Activated naive CD8-positive, alpha-beta T cell treated with anti-CD3 and anti-CD28 coated beads, Interleukin-2, amount 10 ng/mL, durations not matched to agents 7 days and 5 days (primary cell): ENCODE data around the gene GTF2F1. TPM values are rescaled to one million over a fixed set of nuclear protein-coding genes. Genes with fewer than 3 reads are reported as not detected.

ENCODE experiments used
- ATAC-seq: fragments of 150-1000 bp; cut with Tn5 transposase; one replicate; pipeline ENCODE4 v1.10.0; 2021; ENCODE audit warnings: low read depth, moderate library complexity
- POLR2A ChIA-PET: fragments of 350-600 bp; sonication (Branson Sonifier 250); formaldehyde crosslinking; loops from one replicate; lab custom pipeline; 2021; ENCODE audit warnings: antibody characterized with exemption; lab: Charles Lee
- DNase-seq: peaks from one replicate; pipeline ENCODE4 v3.0.0; 2021
- H3K27ac Mint-ChIP-seq: one replicate; pipeline ENCODE4 v1.8.0; 2022; ENCODE audit warnings: mild to moderate bottlenecking, mixed read lengths
- H3K27me3 Mint-ChIP-seq: one replicate; pipeline ENCODE4 v1.8.0; 2022; ENCODE audit warnings: mild to moderate bottlenecking, moderate library complexity, mixed read lengths
- H3K36me3 Mint-ChIP-seq: one replicate; pipeline ENCODE4 v1.8.0; 2021; ENCODE audit warnings: mild to moderate bottlenecking, mixed read lengths
- H3K4me1 Mint-ChIP-seq: one replicate; pipeline ENCODE4 v1.8.0; 2021; ENCODE audit warnings: mixed read lengths
- H3K4me3 Mint-ChIP-seq: one replicate; pipeline ENCODE4 v1.8.0; 2022; ENCODE audit warnings: mild to moderate bottlenecking, moderate library complexity, mixed read lengths
- H3K9me3 Mint-ChIP-seq: one replicate; pipeline ENCODE4 v1.8.0; 2021; ENCODE audit warnings: mixed read lengths
- total RNA-seq, 2 experiments: library from RNA; stranded (reverse); gene quantifications; one replicate each; pipeline ENCODE4 v1.2.3, GENCODE V29; 2021

GTF2F1 gene
- total RNA-seq, 2 experiments from 2014 or later, result 67.3 to 72.8 TPM

DNA sequence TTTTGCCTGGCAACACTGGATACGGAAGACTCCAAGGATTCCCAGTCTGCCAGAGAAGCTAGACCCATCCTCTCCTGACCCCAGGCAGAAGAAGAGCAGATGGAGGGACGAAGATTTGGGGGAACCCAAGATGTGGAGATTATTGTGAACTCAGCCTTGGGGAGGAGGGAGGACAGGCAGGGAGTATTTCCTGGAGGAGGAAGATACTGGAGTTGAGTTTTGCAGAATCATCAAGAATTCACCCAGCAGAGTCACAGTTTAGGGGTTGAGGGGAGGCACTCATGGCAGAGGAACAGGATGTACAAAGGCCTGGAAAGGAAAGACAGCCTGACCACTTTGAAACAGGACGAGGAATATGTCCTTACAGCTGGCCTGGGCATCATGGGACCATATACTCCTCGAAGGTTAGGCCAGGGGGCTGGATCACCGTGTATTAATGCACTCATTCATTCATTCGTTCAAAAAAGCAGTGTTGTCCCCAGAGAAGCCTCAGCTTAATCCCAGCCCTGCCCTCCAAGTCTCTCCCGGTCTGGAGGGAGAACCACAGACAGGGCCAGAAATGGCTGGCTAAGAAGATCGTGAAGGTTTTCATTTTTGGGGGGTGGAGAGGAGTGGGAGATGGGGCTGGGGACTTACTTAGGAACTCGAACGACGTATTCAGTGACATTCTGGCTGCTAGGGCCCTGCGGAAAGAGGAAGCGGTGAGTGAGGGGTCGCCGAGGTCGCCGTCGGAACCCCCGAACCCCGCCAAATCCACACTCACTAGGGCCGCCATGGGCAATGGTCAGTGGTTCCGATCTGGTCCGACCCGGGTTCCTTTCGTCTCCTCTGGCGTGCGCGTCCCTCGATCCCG, 517 bp downstream of the GTF2F1 start:
- ATAC-seq, result no peak
- POLR2A ChIA-PET, result interaction anchor here (1.1 to 2.6 kb wide), 4 partner anchors 20 to 32 kb away, joined by 3 to 28 read pairs (median 12); partner anchors contain the start of genes ALKBH7, CLPP and KHSRP
- DNase-seq, result no peak

DNA sequence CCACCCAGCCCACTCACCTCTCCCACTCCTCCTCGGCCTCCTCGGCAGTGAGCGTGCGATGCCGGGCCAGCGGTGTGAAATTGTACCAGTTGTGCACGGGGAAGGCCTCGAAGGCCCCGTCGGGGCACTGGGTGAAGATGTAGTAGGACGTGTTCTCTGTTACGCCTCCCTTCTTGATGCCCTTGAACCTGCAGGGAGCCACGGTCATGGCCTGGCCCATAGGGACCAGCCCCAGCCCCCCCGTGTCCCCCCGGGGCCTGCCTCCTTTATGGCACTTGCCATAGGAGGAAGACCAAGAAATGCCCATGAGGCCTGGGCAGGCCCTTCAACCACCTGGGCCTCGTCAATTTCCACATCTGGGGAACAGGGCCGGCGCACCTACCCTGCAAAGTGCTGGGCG, 5.6 kb downstream of the GTF2F1 start:
- H3K36me3 Mint-ChIP-seq, result peaks cover 23% of the 10 kb centered on the region
- no peaks in the 10 kb centered on the region for H3K27me3 Mint-ChIP-seq
- no peak overlapping the region for H3K27ac Mint-ChIP-seq
- no peaks in the 10 kb centered on the region for H3K9me3 Mint-ChIP-seq
- no peak overlapping the region for H3K4me3 Mint-ChIP-seq
- ATAC-seq, result no peak
- no peak for DNase-seq
- peaks cover 12% of the 10 kb centered on the region for H3K4me1 Mint-ChIP-seq
- POLR2A ChIA-PET, result no interaction called here

More for the DNA sequence above, 517 bp downstream of the GTF2F1 start:
- Mint-ChIP-seq H3K36me3 (peaks cover 14% of the 10 kb centered on the region), H3K27me3 (no peaks in the 10 kb centered on the region), H3K4me1 (peaks cover 21% of the 10 kb centered on the region), H3K27ac (peak overlapping the region; percentile 95), H3K4me3 (peak overlapping the region; percentile 97), H3K9me3 (no peaks in the 10 kb centered on the region)

DNA sequence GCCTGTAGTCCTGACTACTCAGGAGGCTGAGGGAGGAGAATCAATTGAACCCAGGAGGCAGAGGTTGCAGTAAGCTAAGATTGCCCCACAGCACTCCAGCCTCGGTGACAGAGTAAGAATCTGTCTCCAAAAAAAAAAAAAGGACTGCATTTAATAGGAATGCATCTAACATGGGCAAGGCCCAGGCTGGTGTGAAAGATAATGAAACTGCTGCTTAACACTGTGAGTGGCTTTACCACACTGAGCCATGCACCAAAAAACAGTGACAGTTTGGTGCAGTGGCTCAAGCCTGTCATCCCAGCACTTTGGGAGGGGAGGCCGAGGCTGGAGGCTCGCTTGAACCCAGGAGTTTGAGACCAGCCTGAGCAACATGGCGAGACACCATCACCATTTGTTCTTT, 8.6 kb downstream of the GTF2F1 start:
- H3K27ac Mint-ChIP-seq, result no peak overlapping the region
- POLR2A ChIA-PET, result no interaction called here

DNA sequence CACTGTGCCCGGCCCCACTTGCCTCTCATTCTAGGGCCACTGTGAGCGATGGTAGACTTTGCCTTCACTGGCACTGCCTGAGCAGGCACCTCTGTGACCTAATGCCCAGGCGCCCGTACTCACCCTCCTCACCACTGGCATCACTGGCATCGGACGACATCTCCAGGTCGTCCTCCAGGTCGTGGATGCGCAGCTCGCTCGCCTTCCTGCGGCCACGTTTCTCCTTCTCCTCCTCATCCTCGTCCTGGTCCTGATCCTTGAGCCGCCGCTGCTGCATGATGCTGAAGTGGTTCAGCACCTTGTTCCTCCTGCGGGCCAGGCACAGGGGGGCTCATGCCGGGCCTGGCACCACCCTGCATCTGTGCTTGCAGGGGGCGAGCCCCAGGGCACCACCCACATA, 9.8 kb downstream of the GTF2F1 start:
- DNase-seq (no peak), ATAC-seq (no peak)
- Mint-ChIP-seq H3K27ac (no peak overlapping the region), H3K9me3 (no peaks in the 10 kb centered on the region), H3K36me3 (peaks cover 31% of the 10 kb centered on the region), H3K27me3 (no peaks in the 10 kb centered on the region), H3K4me3 (no peak overlapping the region), H3K4me1 (no peaks in the 10 kb centered on the region)
- POLR2A ChIA-PET, result no interaction called here

More for the DNA sequence above, 8.6 kb downstream of the GTF2F1 start:
- Mint-ChIP-seq H3K9me3 (no peaks in the 10 kb centered on the region), H3K27me3 (no peaks in the 10 kb centered on the region), H3K4me3 (no peak overlapping the region), H3K36me3 (peaks cover 34% of the 10 kb centered on the region), H3K4me1 (no peaks in the 10 kb centered on the region)
- ATAC-seq (no peak), DNase-seq (no peak)

DNA sequence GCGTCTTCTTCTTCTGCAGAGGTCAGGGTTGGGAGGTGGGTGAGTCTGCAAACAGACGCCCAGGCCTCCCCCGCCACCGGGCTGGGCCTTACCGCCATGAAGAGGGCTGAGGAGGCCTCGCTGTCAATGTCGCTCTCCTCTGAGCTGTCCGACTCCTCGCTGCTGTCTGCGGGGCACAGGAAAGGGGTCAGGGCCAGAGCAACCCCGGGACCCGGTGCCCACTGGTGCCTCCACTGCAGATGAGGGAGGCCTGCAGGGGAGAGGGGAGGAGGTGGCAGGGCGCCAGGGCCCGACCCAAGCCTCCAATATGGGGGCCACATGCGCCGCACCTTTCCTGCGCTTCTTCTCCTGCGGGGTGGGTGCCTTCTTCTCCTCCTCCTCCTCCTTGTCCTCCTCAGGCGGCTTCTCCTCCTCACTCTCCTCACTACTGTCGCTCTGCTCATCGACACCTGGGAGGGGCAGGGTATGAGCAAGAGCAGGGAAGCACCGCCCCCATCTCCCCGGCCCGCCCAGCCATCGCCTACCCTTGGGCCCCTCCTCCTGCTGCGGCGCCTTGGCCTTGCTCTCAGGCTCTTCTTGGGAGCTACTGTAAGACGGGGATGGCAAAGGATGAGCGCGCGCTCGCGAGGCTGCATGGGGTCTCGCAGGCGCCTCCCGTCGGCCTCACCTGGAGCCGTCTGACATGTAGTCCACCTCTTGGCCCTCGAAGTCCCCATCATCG, 11.8 kb downstream of the GTF2F1 start:
- H3K4me3 Mint-ChIP-seq, result no peak overlapping the region
- no peak for DNase-seq
- no peaks in the 10 kb centered on the region for H3K9me3 Mint-ChIP-seq
- no peak overlapping the region for H3K27ac Mint-ChIP-seq
- no peaks in the 10 kb centered on the region for H3K4me1 Mint-ChIP-seq
- ATAC-seq, result no peak
- H3K27me3 Mint-ChIP-seq, result no peaks in the 10 kb centered on the region
- peaks cover 30% of the 10 kb centered on the region for H3K36me3 Mint-ChIP-seq
- POLR2A ChIA-PET, result no interaction called here

DNA sequence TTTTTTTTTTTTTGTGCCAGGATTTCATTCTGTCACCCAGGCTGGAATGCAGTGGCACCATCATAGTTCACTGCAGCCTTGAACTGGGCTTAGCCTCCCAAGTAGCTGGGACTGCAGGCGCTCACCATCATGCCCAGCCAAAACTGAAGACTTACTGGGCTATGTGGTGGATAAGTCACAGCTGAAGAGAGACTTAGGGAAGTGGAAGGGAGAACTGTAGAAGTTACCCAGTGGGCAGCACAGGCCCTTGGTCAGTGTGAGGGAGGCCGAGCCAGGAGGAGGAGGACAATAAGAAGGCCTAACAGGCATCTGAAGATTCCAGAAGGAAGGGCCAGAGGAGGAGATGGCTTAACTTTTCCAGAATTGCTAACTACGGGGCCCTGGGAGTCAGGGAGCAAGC, 13.2 kb downstream of the GTF2F1 start:
- Mint-ChIP-seq H3K27ac (no peak overlapping the region), H3K4me3 (no peak overlapping the region), H3K4me1 (no peaks in the 10 kb centered on the region), H3K36me3 (peaks cover 27% of the 10 kb centered on the region), H3K9me3 (no peaks in the 10 kb centered on the region), H3K27me3 (no peaks in the 10 kb centered on the region)
- no peak for DNase-seq
- ATAC-seq, result no peak
- POLR2A ChIA-PET, result no interaction called here

GRCh38 chr19:6378486-6378885, 14.5 kb downstream of the GTF2F1 start:
- Mint-ChIP-seq H3K36me3 (peaks cover 27% of the 10 kb centered on the region), H3K4me3 (no peak overlapping the region), H3K27me3 (no peaks in the 10 kb centered on the region), H3K4me1 (peaks cover 4% of the 10 kb centered on the region), H3K27ac (no peak overlapping the region), H3K9me3 (no peaks in the 10 kb centered on the region)
- POLR2A ChIA-PET, result interaction anchor here (0.6 kb wide), 1 partner anchor 18 kb away, joined by 3 read pairs; no protein-coding TSS in a partner anchor
- no peak for ATAC-seq
- no peak for DNase-seq

- POLR2A ChIA-PET, result interaction anchor here (0.6 to 1.9 kb wide), 2 partner anchors 15 to 17 kb away, joined by 3 to 4 read pairs; partner anchors contain the start of gene GTF2F1
- no peak for ATAC-seq
- peaks cover 4% of the 10 kb centered on the region for H3K4me1 Mint-ChIP-seq
- no peak overlapping the region for H3K4me3 Mint-ChIP-seq
- DNase-seq, result no peak
- H3K36me3 Mint-ChIP-seq, result peaks cover 24% of the 10 kb centered on the region
- no peaks in the 10 kb centered on the region for H3K27me3 Mint-ChIP-seq
- H3K9me3 Mint-ChIP-seq, result no peaks in the 10 kb centered on the region
- no peak overlapping the region for H3K27ac Mint-ChIP-seq
Measured at GRCh38 chr19:6378041-6378440, 14.9 kb downstream of the GTF2F1 start.

DNA sequence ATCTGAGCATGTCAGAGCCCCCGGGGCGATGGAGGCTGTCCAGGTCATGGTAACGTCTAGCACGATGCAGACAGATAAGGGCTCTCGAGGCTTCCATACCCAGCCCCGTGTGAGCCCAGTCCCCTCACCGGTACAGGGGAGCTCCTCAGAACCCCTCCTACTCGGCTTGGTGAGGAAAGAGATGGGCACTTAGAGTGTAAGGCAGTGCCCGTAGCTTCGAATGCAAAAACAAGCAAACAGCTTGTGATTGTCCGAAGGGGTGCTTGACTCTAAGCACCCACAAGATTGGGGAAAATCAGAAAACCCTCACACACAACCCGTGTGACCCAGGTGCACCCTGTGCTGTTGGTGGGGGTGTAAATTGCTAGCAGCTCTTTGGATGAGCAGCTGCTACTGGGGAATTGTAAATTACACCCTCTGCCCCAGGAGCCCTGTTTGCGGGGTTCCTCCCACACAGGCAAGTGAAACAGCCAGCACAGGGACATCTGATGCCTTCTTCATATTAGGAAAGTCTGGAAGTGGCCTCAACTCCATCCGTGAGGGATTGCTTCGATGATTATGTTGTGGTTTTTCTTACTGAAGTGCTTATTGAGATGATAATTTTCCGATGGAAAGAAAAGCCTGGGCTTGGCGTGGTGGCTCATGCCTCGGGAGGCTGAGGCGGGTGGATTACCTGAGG, 16.3 kb downstream of the GTF2F1 start:
- ATAC-seq, result no peak
- no peaks in the 10 kb centered on the region for H3K27me3 Mint-ChIP-seq
- H3K4me1 Mint-ChIP-seq, result peaks cover 9% of the 10 kb centered on the region
- H3K9me3 Mint-ChIP-seq, result no peaks in the 10 kb centered on the region
- H3K27ac Mint-ChIP-seq, result no peak overlapping the region
- DNase-seq, result no peak
- no peak overlapping the region for H3K4me3 Mint-ChIP-seq
- peaks cover 15% of the 10 kb centered on the region for H3K36me3 Mint-ChIP-seq
- POLR2A ChIA-PET, result interaction anchor here (1.9 kb wide), 1 partner anchor 17 kb away, joined by 4 read pairs; the partner anchor contains the start of gene GTF2F1

DNA sequence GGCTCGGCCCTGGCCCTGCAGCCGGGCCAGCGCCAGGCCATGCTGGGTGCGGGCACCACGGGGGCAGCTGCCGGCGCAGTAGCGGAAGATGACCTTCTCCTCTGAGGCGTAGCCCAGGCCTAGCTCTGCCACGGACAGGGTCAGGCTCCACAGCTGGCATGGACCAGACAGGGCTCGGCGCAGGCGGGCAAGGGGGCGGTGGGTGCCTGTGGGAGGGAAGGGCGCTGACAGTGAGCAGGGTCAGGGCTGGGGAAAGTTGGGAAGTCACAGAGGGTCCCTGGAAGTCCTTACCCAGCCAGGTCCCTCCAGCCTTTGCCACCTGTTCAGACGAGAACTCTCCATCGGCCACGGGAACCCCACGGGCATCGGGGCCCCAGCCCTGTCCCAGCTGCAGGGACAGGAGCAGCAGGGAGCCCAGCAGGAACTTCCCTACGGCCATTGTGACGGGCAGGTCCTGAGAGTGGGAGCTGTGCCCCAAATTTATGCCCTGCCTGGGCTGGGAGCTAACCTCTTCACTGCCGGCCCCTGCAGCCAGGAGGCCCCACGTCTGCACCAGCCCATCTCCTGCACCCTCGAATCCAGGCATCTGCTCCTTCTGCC, 17.5 kb downstream of the GTF2F1 start, which contains the start of gene PSPN:
TSS of gene PSPN (minus strand) at position 523 of the 600 bp plus-strand sequence. CDS start at position 439, 84 bp downstream.
- Mint-ChIP-seq H3K9me3 (no peaks in the 10 kb centered on the region), H3K4me3 (no peak within 1 kb of the TSS), H3K27me3 (no peaks in the 10 kb centered on the region), H3K4me1 (peaks cover 9% of the 10 kb centered on the region), H3K36me3 (peaks cover 7% of the 10 kb centered on the region), H3K27ac (no peak within 1 kb of the TSS)
- ATAC-seq (no peak), DNase-seq (no peak)
- POLR2A ChIA-PET, result no interaction called here

DNA sequence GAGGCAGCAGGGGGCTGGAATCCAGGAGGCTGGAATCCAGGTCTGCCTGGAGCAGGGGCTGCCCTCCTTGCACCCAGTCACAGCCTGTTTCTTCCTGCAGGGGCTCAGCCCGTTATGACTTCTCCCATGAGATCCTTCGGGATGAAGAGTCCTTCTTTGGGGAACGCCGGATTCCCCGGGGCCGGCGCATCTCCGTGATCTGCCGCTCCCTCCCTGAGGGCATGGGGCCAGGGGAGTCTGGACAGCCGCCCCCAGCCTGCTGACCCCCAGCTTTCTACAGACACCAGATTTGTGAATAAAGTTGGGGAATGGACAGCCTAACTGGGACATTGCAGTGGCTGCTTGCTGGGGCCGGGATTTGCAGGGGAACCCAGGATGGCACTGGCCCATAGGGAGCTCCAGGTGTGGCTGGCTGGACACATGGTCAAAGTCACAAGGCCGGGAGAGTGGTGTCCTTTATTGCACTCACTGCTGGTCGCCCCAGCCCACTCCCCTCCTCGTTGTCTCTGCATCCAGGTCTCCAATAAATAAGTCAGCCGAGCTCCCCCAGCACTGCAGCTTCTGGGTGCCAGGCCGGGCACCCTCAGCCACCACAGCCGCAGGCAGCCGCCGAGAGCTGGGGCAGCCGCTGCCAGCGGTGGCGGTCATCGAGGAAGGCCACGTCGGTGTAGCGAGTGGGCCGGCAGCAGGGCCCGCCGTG, 18.1 kb downstream of the GTF2F1 start:
- no peaks in the 10 kb centered on the region for H3K27me3 Mint-ChIP-seq
- H3K9me3 Mint-ChIP-seq, result no peaks in the 10 kb centered on the region
- H3K4me3 Mint-ChIP-seq, result no peak overlapping the region
- ATAC-seq (no peak), DNase-seq (no peak)
- H3K27ac Mint-ChIP-seq, result no peak overlapping the region
- POLR2A ChIA-PET, result no interaction called here
- peaks cover 3% of the 10 kb centered on the region for H3K36me3 Mint-ChIP-seq
- H3K4me1 Mint-ChIP-seq, result peaks cover 10% of the 10 kb centered on the region

DNA sequence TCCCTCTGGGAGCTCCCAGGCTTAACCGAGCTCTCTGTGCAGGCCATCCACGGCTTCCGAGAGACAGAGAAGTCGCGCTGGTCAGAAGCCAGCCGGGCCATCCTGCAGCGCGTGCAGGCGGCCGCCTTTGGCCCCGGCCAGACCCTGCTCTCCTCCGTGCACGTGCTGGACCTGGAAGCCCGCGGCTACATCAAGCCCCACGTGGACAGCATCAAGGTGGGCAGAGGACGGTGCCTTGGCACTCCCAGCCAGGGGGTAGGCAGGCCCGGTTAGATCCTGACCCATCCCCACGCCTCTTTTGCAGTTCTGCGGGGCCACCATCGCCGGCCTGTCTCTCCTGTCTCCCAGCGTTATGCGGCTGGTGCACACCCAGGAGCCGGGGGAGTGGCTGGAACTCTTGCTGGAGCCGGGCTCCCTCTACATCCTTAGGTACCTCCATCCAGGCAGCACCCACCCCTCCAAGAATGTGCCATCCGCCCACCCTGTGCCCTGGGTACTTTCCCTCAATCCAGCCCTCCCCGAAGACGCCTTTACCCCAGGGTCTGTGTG, 18.7 kb downstream of the GTF2F1 start:
- Mint-ChIP-seq H3K27me3 (no peaks in the 10 kb centered on the region), H3K4me3 (no peak overlapping the region), H3K36me3 (peaks cover 7% of the 10 kb centered on the region), H3K9me3 (no peaks in the 10 kb centered on the region), H3K27ac (no peak overlapping the region), H3K4me1 (peaks cover 15% of the 10 kb centered on the region)
- POLR2A ChIA-PET, result interaction anchor here (0.6 to 4.4 kb wide), 2 partner anchors 12 to 363 kb away, joined by 3 to 40 read pairs; partner anchors contain the start of genes CLPP and GPR108
- DNase-seq (no peak), ATAC-seq (no peak)
